GM18499 (cell line): ENCODE measurements around the gene KCNIP2.

ENCODE experiments used
- ATAC-seq: cut with Tn5 transposase; IDR thresholded peaks from one replicate; pipeline ENCODE4 v1.9.1; 2021; ENCODE audit warnings: moderate number of reproducible peaks; ENCODE audit not compliant: insufficient read depth, unreplicated experiment

Gene KCNIP2

GRCh38 chr10:101785801-101786200 is 57.8 kb downstream of the KCNIP2 start:
- no peak for ATAC-seq

DNA sequence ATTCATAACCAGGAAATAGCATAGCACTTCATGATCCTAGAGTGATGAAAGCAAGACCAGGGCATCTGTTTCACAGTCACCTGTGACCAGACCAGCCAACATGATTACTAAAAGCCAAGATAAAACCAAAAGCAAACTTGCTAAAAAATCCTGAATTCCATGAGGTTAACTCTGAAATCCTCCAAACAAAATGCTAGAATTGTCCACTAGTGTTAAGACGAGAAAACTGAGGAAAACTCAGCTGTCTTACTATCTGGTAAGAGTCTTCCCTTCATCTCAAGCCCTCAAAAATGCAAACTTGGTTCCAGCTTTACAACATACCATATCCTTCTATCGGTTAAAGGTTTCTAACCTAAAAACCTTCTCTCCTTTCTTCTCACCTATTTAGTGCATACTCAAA is 59.0 kb downstream of the KCNIP2 start:
- ATAC-seq = no peak

GRCh38 chr10:101783736-101784118 is 59.9 kb downstream of the KCNIP2 start:
- ATAC-seq = no peak

DNA sequence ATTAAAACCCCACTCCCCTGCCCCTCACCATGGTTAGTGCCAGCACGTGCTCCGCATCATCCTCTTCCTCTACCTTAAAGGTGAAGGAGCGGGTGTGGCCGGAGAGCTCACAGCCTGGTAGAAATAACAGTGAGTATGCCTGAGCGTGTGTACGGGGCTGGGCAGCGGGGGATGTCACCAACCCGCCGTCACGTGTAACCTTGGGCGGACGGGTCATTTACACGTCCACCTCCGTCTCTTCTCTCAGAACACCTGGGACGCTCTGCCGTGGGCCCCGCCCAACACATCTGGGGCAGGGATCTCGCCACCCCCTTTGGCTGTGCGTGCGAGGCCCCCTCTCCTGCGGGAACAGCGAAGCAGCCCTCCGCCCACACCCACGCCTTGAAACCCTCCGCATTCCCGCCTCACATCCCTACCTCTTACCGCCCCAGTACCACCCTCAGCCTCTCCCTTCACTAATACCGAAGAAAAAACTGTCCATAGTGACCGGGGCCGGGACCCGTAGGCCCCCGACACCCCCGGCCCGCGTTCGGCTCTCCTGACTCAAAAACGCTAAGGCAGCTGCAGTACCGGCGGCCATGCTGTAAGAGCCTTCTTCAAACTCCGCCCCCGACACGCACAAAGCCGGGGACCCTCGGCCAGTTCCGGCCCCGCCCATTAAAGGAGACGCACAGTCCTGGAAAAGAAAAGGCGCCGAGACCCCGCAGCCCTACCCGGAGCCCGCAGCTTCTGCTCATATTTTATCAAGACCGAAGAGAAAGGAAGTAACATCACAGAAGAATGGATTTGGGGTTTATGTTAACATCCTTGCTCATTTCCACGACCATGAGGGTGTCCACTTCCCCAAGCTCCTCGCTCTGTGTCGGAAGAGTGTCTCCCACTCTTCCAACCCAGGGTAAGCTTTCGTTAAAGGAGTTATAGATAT is 60.5 kb downstream of the KCNIP2 start, which contains the start of gene NPM3:
Gene NPM3 (minus strand): TSS at position 636 of the 925 bp plus-strand sequence. CDS start 56 bp downstream, at position 580.
- ATAC-seq = no peak

GRCh38 chr10:101781984-101782810 is 61.4 kb downstream of the KCNIP2 start:
- no peak for ATAC-seq

DNA sequence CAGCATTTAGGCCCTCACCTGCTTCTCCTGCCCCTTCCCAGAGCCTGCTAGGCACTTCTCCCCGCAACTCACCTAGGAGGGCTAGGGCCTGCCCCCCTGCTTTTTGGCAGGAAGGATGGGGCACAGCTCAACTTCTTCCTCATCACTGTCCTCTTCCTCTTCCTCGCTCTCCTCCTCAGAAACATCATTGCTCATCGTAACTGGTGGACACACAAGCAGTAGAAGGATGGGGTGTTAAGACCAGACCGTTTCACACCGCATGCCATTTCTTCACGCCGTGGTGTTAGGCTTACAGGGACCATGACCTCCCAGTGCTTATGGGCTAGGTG is 62.0 kb downstream of the KCNIP2 start:
- no peak for ATAC-seq

DNA sequence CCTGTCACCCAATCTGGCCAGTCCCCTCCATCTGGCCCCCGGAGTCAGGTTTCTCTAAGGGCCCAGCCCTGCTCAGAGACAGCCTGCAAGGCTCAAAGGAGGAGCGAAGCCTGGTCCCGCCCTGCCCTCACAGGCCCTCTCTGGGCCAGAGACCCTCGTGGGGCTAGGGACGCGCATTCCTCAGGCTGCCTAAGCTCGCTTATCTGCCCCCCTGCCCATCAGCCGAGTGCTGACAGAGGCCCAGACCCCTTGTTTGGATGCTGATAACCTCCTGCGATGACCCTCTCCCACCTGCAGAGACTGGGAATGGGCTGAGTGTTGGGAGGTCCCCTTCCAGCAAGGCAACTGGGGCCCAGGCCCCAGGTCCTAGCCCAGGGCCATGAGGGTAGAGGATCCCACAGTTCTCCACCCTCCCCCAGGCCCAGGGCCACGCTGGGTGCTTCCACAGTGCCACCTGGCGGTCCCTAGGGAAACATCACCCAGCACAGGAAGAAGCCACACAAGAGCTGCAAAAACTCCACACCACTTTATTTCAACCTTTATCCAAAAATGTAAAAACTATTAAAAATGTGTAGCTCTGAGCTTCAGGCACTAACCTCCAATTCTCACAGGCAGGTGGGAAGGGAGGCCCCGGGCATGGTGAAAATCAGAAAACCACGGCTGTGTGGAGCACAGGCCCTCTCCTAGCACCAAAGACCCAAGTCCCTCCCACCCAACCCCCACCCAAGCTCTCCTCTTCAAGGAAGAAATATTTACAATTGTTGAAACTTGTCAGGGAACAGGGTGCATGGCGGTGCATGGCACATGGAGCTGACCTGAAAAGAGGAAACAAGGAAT is 62.6 kb downstream of the KCNIP2 start:
- no peak for ATAC-seq

DNA sequence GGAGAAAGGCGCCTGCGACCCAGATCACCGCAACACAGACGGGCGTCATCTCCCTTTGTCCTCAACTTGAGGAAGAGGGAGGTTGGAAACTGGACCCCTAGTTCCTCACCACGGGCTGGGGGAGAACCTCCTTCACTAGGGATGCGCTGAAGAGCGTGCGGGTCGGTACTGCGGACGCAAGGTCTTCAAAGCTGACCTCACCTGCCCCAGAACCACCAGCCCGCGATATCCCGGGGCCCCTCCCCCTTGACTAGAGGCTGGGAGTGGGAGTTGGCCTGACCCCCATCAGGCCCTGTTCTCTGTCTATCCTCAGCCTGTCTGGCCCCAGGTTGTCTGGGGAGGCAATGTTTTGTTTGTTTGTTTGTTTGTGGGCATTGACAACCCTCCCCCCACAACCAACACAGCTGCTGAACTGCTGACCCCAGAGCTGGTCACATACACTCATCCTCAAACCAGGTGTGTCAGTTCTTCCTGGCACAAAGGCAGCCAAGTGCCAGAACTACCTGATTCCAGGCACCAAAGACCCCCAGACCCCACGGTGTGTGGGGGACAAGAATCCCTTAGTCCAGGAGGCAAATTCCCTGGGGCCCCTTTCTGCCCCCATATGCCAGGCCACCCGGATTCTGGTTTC is 63.3 kb downstream of the KCNIP2 start:
- ATAC-seq = no peak

DNA sequence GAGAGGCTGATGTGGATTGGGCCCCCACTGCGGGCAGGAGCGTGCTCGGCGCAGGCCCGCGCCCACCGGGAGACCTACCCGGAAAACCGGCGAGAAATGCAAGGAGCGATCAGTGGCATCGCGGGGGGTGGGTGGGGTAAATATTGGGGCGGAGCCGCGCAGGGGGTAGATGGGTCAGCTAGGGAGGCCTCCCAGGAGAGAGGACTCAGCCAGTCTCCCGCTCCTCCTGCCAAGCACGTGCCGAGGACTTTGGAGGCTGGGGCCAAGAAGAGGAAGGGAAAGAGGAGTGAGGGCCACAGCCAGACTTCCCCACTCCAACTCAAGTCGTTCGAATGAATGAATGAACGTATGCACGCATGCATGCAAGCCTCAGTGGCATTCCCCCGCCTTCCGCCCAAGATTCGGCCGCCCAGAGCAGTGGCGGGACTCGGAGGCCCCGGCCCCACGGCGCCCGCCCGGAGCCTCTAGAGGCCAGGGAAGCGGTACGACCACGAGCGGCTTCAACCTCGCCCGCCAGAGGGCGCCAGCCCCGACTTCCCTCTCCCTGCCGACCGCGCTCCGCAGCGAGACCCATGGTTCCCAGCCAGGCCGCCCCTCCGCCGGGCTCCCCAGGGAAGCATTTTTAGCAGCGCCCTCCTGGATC is 63.9 kb downstream of the KCNIP2 start:
- ATAC-seq = no peak

- no peak for ATAC-seq
Observed at GRCh38 chr10:101778781-101779543, 64.6 kb downstream of the KCNIP2 start.

DNA sequence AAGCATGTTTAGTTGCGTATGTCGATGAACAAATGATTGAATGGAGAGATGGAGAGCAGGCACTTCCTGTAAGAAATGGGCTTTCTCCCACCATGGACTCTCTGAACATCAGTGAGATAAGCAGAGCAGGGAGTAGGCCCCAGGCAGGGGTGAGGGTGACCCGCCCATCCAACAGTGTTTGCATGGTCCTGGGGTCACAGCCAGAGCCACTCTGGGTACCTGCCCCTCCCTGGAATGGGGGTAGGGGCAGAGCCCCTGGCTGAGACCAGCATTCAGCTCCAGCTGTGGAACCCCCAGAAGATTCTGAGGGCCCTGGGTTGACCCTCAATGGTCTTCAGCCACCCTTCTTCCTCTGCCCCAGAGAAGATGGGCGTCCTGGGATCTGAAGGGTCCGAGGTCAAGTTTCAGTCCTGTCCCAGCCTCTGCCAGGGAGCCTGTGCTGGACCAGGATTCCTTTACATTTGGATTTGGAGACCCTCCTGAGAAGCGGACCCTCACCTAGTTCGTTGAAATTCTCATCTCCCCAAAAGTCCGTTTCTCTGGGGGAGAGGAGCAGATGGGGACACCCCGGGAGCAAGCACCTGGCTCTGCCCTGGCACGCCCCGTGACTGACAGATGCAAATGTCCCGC is 65.3 kb downstream of the KCNIP2 start:
- no peak for ATAC-seq

DNA sequence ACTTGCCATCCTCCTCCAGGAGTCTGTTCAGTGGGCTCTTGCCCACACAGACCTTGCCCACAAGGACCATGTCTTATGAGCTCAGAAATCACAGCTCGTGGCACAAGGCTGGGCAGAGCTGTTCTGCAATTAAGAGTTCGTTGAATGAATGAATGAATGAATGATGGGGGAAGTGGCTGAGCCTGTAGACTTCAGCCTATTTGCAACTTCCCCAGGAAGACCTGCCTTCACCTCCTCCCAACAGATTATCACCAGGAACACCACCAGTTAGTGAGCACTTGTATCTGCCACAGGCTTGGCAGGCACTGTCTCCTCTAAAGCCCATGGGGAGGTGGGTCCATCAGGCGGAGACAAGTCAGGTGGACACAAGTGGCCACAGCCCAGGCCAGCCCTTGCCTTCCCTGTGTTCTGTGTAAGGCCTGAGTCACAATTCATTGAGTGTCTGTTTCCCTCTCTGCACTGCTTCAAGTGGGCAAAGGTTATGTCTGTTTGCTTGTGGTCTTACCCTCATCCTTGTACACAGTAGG is 65.9 kb downstream of the KCNIP2 start:
- no peak for ATAC-seq

DNA sequence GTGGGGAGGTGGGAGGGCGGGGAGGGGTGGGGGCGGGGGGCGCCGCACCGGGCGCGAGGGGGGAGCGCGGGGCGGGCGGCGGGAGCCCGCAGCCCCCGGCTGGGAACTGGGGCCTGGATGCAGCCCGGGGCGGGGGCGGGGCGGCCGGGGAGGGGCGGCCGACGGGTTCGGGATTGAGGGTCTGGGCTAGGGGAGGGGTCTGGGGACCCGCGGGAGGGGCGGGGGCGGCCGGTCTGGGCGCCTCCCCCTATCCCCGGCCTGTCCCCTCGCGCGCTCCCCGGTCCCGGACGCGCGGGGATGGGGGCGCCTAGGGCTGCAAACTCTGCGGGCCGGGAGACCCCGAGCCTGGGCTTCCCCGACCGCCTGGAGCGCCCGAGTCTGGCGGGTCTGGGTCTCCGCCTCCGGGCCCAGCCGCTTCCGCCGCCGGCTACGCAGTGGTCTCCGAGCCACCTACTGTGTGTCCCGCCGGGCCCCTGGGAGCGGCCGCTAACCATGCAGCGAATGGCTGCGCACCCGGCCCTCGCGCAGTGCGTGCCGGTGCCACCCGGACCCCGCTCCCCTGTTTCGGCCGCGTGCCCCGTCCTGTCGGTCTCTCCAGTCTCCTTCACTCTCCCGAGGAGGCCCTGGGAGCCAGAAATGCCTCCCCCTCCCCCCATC is 67.3 kb downstream of the KCNIP2 start:
- ATAC-seq = no peak
